GM19238 (cell line): ENCODE data around the gene SPOCK1.

ENCODE experiments used
- DNase-seq: peaks from one replicate; pipeline ENCODE4 v3.0.0; 2011; ENCODE audit warnings: low spot score; ENCODE audit not compliant: insufficient read length

Gene SPOCK1

DNA sequence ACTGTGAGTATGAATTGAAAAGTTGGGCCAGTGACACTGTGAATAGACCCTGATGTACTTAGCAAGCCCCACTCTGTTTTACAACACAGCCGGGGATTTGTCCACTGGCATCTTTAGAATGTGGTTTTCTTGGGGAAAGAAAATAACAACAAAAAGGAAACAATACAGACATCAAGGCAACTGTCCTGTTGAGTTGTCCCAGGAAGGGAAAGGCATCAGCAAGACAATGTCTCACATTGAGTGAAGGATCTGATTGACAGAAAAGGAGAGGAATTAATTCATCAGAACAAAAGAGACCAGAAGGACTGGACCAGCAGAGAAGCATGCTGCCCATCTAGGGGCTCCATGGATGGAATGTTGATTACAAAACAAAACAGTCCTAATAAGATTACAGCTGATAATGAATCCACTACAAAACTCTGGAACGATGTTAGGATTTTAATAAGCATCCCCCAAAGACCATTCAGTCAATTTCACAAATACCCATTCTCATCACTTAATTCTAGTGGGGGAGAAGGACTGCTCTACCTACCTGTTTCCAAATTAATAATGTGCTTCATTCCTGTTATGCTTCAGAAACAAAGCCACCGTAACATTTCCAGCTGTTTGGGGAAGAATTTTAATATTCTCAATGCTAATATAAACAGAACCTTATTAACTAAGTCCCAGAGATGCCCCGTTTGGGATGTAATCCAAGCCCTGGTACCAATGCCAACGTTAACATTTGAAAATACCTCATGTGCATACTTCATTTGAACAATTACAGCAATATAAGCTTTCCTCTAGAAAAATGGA, 298.0 kb downstream of the SPOCK1 start:
- no peak for DNase-seq

DNA sequence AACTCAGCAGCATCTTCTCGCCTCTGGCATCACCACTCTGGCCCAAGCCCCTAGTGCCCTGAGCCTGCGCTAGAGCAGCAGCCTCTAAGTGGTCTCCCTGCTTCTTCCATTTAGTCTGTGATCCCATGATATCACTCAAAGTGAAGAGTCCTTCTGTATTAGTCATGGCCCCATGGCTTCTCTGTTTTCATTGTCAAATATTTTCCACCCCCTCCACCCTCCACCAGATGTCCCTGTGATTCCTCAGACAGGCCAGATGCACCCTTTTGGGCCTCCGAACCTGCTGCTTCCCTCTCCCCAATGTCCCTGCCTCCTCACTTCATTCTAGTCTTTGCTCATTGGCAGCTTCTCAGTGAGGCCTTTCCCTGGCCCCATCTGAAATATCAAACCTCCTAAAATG, 299.2 kb downstream of the SPOCK1 start:
- no peak for DNase-seq

DNA sequence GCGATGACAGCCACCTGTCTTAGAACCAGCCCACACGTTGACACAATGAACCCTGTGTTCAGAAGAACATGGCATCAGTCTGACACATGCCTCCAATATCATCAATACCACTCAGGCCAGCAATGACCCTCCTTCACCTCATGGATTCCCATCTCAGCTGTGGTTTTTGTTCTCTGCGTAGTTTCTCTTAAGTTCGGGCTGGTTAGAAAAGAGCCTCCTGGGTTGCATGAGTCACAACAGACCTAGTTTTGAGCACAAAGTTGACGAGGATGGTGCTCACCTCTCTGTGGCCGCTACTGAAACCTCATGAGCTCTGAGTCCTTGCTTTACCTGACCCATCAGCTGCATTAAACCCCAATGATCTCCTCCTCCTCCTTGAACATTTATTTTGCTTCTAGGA, 299.9 kb downstream of the SPOCK1 start:
- no peak for DNase-seq

DNA sequence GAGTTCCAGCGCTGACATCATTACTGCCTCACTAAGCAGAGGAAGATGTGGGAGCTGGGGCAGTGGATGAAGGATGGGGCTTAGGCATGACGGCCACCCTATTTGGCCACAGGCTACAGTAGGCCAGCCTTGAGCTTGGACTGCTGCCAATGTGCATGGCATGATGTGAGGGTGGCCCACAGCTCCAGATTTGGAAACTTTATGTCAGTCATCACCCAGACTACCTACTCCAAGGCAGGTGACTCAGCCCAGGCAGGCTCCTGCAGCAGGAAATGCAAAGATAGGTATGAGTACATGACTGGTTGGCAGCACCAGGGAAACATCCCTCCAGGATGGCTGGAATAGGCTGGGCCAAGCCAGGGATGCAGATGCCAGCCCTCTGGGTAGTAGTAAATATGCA, 303.6 kb downstream of the SPOCK1 start:
- no peak for DNase-seq

DNA sequence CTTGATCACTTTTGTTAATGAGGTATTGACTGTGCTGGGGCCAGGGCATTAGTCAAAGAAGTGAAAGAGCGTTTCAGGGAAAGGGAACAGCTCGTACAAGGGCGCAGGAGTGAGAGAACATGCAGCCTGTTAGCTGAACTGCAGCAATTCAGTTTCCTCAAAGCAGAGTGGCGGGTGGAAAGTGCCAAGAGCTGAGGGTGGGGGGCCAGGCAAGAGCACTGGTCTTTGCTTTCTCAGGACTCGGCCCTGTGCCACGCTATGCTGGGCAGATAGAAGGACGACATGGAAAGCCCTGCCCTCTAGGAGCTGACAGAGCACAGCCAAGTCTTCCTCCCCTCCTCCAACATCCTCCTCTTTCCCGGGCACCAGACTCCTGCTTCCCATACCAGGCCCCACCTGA, 304.8 kb downstream of the SPOCK1 start:
- DNase-seq = no peak

DNA sequence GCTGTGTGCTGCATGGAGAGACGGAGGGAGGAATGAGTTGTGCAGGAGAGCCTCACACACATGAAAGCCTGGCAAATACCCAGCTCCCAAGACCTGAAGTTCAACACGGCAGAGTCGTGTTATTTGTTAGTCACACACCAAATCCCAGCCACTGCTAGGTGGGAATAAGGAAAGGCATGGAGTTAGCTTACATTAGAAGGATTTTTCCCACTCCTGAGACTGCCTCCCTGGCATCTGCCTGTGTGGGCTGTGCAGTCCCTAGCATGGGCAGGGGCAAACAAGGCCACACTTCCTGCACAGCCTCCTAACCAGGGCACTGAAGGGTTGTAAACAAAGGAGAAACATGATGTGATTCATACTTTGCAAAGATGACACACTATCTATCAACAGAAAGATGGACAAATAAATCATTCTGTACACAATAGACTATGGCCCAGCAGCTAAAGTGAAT, 306.8 kb downstream of the SPOCK1 start:
- no peak for DNase-seq

DNA sequence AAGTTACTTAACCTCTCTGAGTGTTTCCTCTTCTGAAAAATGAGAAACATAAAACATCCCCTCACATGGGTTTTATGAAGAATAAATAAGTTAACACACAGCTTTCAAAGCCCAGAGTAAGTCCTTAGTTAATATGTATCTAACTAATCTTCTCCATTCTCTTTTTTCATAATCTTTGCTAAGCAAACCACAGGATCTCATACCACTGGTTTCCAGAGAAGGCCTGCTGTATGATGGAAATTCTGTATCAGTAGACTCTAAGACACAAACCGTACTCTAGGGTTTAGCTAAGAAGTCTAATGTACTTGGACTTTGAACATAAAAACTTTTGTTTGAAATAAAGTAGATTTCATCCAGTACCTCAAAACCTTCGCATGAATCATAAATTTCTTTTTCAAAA, 307.9 kb downstream of the SPOCK1 start:
- no peak for DNase-seq

DNA sequence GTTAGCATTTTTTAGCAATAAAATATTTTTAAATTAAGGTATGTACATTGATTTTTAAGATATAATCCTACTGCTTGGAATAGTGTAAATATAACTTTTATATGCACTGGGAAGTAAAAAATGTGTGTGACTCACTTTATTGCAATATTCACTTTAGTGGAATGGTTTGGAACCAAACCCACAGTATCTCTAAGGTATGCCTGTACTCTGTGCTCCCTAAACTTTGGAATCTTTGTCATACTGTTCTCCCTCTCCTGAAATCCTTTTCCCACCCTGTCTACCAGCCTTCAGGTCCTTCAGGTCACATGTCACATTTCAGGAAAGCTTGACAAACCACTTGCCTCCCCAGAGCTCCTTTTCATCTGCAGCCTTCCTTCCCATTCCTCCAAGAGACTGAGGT, 308.7 kb downstream of the SPOCK1 start:
- DNase-seq = no peak

DNA sequence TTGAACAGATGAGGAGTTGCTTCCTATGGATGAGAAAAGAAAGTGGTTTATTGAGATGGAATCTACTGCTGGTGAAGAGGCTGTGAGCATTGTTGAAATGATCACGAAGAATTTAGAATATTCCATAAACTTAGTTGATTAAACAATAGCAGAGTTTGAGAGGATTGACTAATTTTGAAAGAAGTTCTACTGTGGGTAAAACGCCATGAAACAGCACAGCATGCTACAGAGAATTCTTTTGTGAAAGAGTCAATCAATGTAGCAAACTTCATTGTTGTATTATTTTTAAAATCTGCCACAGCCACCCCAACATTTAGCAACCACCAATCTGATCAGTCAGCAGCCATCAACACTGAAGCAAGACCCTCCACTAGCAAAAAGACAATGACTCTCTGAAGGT, 309.1 kb downstream of the SPOCK1 start:
- DNase-seq = no peak

DNA sequence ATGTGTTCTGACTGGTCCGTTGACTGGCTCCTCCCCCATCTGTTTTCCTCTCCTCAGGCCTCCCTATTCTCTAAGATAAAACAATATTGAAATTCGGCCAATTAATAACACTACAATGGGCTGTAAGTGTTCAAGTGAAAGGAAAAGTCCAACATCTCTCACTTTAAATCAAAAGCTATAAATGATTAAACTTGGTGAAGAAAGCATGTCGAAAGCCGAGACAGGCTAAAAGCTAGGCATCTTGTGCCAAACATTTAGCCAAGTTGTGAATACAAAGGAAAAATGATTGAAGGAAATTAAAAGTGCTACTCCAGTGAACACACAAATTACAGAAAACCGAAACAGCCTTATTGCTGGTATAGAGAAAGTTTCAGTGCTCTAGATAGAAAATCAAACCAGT, 310.6 kb downstream of the SPOCK1 start:
- no peak for DNase-seq

DNA sequence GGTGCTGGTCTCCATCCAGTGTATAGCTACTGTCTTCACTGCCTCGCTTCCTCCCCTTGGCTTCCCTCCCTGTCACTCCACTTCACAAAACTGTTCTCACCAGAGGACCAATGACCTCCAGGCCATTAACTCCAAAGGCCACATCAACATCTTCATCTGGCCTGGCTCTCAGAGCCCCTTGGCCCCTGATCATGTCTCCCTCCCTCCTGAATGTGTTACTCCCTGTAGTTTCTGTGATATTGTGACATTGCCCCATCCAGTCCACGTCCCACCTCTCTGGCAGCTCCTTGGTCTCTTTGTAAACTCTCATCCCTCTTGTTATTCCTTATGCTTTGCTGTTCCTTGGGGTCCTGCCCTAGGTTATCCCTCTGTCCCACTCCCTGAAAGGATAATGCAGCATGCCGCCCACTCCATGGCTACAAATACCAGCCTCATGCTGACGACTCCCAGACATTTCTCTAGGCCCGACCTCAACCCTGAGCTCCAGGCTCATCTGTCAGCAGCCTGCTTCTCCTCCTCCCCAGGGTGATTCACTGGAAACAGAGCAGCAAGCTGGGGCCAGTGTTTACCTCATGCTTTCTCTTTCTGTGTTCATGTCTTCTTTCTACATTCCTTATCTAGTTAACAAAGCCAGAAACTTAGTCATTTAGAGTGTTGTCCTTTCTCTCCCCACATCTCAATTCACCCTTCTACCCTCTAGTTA, 312.2 kb downstream of the SPOCK1 start:
- DNase-seq = no peak

DNA sequence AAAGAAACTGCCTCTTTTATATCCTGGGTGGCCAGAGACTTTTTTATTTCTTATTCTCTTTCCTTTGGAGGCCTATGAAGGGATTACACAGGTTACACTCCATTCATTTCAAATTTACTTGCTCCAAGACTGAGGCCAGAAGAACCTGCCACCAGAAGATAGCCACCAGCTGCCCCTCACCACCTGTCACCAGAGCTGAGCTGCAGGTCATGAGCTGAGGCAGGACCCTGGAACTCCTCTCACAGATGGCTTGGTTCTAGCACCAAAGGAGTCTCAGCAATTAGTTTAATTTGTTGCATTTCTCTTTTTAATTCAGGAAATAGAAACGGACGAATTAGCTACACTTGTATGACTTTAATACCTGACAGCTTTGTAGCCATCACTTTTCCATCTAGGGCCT, 313.9 kb downstream of the SPOCK1 start:
- DNase-seq = no peak

DNA sequence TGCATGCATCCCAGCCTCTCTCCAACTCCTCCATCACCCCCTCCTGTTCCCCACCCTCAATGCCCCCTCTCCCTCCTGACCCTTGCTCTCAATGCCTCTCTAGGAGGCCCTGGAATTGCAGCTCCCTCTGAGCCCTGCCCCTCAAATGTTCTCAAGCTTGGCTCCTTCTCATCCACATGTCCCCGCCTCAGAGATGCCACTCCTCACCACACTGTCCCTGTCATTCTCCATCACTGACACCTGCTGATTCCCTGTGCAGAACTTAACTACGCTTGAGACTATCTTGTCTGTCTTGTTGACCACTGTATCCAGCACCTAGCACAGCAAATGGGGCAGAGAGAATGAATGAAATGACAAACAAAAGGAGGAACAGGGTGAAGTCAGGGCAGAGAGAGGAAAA, 314.4 kb downstream of the SPOCK1 start:
- no peak for DNase-seq

DNA sequence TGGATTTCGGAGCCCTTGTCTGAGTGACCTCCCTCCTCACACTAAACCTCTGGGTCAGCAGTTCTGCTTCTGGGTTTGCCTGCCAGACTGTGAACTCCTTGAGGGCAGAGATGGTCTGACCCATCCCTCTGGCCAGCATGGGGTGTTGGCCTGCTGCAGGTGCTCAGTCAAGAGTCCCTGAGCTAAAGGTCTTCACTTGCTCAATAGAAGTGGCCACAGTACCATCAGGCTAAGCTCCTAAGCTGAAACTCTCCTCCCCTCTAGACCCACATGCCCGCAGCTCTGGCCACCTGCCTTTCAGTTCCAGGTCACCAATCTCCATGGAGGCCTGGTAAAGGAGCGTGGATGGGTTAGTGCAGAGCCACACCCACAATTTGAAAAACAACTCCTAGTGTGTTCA, 316.6 kb downstream of the SPOCK1 start:
- no peak for DNase-seq

DNA sequence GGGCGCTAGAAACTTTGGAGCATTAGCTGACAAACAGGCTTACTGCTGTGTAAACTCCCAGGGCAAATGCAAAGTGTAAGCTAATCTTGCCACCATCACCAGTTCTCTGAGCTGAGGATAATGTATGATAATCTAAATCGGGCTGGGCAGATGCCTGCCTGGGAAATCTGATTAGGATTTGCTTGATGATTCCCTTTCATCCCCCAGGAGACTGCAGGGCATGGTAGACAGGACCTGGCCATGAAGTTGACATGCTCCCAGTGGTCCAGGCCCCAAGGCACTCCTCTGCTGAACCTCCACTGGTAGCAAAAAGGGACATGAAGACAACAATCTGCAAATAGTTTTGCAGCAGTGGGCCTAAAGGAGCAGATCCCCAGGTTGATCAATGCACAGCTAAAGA, 317.5 kb downstream of the SPOCK1 start:
- no peak for DNase-seq

DNA sequence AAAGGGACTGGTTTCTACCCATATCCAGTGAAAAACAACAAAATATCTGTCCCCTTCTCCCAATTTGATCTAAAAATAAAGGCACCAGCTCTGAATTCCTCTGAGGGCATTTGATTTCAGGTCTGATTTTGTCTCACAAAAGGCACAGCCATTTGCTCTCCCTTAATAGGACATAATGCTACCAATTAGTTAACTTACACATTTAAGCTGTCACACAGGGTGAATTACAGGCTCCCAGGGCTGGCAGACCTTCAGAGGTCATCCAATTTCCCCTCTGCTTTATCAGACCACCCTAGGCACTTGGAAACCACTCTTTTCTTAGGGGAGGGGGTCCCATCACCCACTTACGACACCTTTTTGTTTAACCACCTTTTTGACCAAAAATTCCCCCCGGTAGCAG, 319.9 kb downstream of the SPOCK1 start:
- no peak for DNase-seq

DNA sequence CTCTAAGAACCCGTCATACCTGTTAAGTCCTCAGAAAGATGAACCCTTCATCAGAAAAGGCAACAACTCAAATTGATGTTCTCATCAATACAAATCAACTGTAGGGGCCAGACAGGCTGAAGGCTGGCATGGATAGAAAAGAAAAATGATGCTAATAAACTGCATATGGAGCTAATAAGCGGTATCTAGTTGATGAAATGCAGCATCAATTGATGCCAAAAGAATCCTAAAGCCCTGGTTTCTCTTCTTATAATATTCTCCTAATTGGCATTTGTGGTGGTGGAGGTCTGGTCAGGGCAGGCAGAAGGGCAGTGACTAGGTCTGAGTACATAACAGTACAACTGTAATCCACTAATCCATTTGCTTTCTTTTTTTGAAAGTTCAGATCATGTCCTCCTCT, 322.5 kb downstream of the SPOCK1 start:
- no peak for DNase-seq

DNA sequence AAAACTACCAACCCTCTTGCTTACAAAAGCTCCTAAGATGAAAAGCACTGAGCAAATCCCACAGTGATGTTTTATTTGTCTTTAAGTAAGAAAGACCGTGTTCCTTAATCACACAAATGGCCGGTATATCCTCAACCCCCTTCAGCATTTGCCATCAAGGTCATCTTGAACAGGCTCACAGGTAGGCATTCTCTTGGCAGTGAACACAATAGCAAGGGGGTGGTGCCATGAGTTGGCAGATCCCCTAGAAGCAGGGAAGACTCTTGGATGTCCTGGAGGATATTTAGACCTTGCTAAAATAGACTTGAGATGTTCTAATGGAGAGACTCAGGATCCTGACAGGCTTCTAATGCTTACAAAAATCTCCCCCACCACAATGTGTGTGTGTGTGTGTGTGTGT, 323.0 kb downstream of the SPOCK1 start:
- no peak for DNase-seq

DNA sequence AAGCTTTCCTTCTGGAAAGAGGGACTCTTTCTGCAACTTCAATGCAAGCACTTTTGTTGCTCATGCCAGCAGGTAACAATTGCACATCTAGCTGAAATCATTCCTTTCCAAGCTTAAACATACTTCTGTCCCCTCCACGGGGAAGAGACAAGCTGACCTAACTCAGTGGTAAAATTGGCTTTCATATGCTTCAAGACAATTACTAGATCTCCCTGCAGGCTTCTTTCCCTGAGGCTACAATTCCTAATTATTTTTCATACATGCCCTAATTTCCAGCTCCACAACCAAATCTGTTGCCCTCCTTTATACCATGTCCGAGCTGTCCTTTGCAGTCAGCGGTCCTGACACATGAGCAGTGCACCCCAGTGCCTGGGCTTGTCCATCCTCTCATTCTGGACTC, 324.9 kb downstream of the SPOCK1 start:
- DNase-seq = no peak

DNA sequence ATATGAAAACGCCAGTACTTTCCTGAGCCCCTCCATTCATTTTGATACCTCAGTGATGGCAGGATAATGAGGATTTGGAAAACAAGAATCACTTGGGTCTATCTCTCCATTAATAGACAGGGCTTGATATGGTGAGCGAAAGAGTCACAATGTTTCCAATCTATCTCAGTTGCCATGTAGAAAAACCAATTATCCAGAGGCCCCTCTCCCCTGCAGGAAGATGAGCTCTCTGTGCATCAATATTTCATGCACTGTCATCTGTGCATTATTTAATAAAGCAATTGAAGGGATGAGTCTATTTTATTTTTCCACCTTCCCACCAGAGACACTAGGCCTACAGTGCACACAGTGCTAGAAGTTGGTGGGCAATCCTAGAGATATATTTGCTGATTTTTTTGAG, 326.9 kb downstream of the SPOCK1 start:
- no peak for DNase-seq

DNA sequence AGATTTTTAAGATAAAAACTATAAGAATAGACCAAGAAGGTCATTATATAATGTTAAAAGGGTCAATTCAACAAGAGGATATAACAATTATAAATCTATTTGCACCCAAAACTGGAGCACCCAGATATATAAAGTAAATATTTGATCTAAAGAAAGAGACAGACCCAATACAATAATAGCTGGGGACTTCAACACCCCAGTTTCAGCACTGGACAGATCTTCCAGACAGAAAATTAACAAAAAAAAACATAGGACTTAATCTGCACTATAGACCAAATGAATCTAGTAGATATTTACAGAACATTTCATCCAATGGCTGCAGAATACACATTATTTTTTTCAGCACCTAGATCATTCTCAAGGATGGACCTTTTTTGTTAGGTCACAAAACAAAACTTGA, 331.9 kb downstream of the SPOCK1 start:
- DNase-seq = no peak

DNA sequence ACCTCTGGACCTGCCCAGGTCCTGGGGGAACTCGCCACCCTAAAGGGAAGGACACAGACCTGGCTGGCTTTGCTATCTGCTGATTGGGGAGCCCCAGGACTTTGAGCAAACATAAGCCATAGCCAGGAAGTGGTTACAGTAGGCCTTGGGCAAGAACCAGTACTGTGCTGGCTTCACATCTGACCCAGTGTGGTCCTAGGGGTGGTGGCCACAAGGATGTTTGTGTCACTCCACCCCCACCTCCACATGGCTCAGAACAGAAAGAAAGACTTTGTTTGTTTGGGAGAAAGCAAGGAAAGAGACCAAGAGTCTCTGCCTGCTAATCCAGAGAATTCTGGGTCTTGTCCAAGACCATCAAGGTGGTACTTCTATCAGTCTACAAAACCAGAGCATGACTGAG, 334.2 kb downstream of the SPOCK1 start:
- no peak for DNase-seq

DNA sequence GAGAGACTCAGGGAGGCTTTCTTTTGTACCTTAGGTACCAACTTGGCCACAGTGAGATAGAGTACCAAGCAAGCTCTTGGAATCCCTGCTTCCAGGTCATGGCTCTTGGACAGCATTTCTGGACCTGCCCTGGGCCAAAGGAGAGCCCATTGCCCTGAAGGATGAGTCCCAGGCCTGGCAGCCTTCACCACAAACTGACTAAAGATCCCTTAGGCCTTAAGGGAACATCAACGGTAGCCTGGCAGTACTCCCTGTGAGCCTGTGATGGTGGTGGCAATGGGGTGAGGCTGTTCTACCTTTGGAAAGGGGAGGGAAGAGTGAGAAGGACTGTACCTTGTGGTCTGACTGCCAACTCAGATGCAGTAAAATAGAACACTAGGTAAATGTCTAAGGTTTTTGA, 334.6 kb downstream of the SPOCK1 start:
- no peak for DNase-seq
